DOHH2 (cell line): ENCODE results near the gene KCNAB1.

Experiments
- H3F3A ChIP-seq: fragments of 200-600 bp; sonication (generic), shearing (Covaris generic); 2 replicates; pipeline ENCODE4 v1.6.0; 2016; ENCODE audit warnings: antibody characterized with exemption, mild to moderate bottlenecking; ENCODE audit not compliant: control insufficient read depth, insufficient read depth
- H3K27ac ChIP-seq: fragments of 200-600 bp; sonication (generic); 2 replicates; pipeline ENCODE4 v1.5.1; 2014; ENCODE audit warnings: low read depth, mild to moderate bottlenecking, low read length, moderate library complexity
- H3K27me3 ChIP-seq: fragments of 200-600 bp; sonication (generic); 2 replicates; pipeline ENCODE4 v1.6.1; 2014; ENCODE audit warnings: mild to moderate bottlenecking, low read length, mixed read lengths; ENCODE audit not compliant: control insufficient read depth
- H3K36me3 ChIP-seq: fragments of 200-600 bp; sonication (generic); 2 replicates; pipeline ENCODE4 v1.6.1; 2014; ENCODE audit warnings: mild to moderate bottlenecking, low read length, moderate library complexity, mixed read lengths; ENCODE audit not compliant: control insufficient read depth
- H3K4me1 ChIP-seq: fragments of 200-600 bp; sonication (generic); 2 replicates; pipeline ENCODE4 v1.6.1; 2014; ENCODE audit warnings: mild to moderate bottlenecking, low read length, mixed read lengths; ENCODE audit not compliant: control insufficient read depth
- H3K4me2 ChIP-seq: fragments of 200-600 bp; sonication (generic); 2 replicates; pipeline ENCODE4 v1.6.0; 2014; ENCODE audit warnings: mild to moderate bottlenecking, low read length, moderate library complexity
- H3K4me3 ChIP-seq: fragments of 200-600 bp; sonication (generic); 2 replicates; pipeline ENCODE4 v1.5.1; 2014; ENCODE audit warnings: mild to moderate bottlenecking, low read length, mixed read lengths
- H3K79me2 ChIP-seq: fragments of 200-600 bp; sonication (generic); 2 replicates; pipeline ENCODE4 v1.6.1; 2014; ENCODE audit warnings: mild to moderate bottlenecking, low read length, mixed read lengths; ENCODE audit not compliant: control insufficient read depth
- H3K9me2 ChIP-seq: fragments of 200-600 bp; sonication (generic); replicated peaks from 2 replicates; pipeline ENCODE4 v1.6.1; 2014; ENCODE audit warnings: mild to moderate bottlenecking, low read length, mixed read lengths; ENCODE audit not compliant: control insufficient read depth
- H3K9me3 ChIP-seq: fragments of 200-600 bp; sonication (generic); 2 replicates; pipeline ENCODE4 v1.6.1; 2014; ENCODE audit warnings: antibody characterized with exemption, low read length, mixed read lengths; ENCODE audit not compliant: control insufficient read depth, insufficient read depth
- H4K20me1 ChIP-seq: fragments of 200-600 bp; sonication (generic); 2 replicates; pipeline ENCODE4 v1.6.0; 2014; ENCODE audit warnings: low read depth, mild to moderate bottlenecking, antibody characterized with exemption, low read length, moderate library complexity; ENCODE audit not compliant: control insufficient read depth, insufficient read depth
- CTCF ChIP-seq: fragments of 200-600 bp; sonication (generic); IDR thresholded peaks from one replicate; pipeline ENCODE4 v1.5.1; 2014; ENCODE audit warnings: antibody characterized with exemption, mild to moderate bottlenecking, low read depth, low read length; ENCODE audit not compliant: poor library complexity, severe bottlenecking
- EZH2phosphoT487 ChIP-seq: fragments of 200-600 bp; sonication (generic); IDR thresholded peaks from 2 replicates; pipeline ENCODE4 v1.6.1; 2017; ENCODE audit warnings: borderline replicate concordance, mild to moderate bottlenecking, antibody characterized with exemption, low read length, moderate library complexity, mixed read lengths

Gene KCNAB1

GRCh38 chr3:156406393-156406792 is 286.0 kb downstream of the KCNAB1 start:
- no peaks in the 10 kb centered on the region for H3K9me2 ChIP-seq
- no peaks in the 10 kb centered on the region for H3K9me3 ChIP-seq
- H3K79me2 ChIP-seq, result no peaks in the 10 kb centered on the region
- H3K4me3 ChIP-seq, result no peak overlapping the region
- H4K20me1 ChIP-seq, result no peaks in the 10 kb centered on the region
- no peaks in the 10 kb centered on the region for H3K36me3 ChIP-seq
- no peak for TF ChIP-seq EZH2phosphoT487
- H3F3A ChIP-seq, result no peaks in the 10 kb centered on the region
- H3K4me2 ChIP-seq, result no peak overlapping the region
- H3K27me3 ChIP-seq, result 0 out of 2 replicates have a peak, but pooled peaks cover 3% of the 10 kb centered on the region
- no peak overlapping the region for H3K27ac ChIP-seq
- no peaks in the 10 kb centered on the region for H3K4me1 ChIP-seq

GRCh38 chr3:156407617-156408225 is 287.3 kb downstream of the KCNAB1 start:
- no peaks in the 10 kb centered on the region for H4K20me1 ChIP-seq
- TF ChIP-seq CTCF (no peak), EZH2phosphoT487 (no peak)
- no peaks in the 10 kb centered on the region for H3K9me3 ChIP-seq
- no peak overlapping the region for H3K4me2 ChIP-seq
- no peaks in the 10 kb centered on the region for H3F3A ChIP-seq
- H3K27me3 ChIP-seq, result peaks cover 7% of the 10 kb centered on the region; the same call in 1 of the 2 replicates
- H3K36me3 ChIP-seq, result no peaks in the 10 kb centered on the region
- no peak overlapping the region for H3K4me3 ChIP-seq
- no peak overlapping the region for H3K27ac ChIP-seq
- H3K79me2 ChIP-seq, result no peaks in the 10 kb centered on the region
- H3K4me1 ChIP-seq, result no peaks in the 10 kb centered on the region
- H3K9me2 ChIP-seq, result no peaks in the 10 kb centered on the region

GRCh38 chr3:156409694-156410093 is 289.3 kb downstream of the KCNAB1 start:
- peaks cover 8% of the 10 kb centered on the region; the same call in 1 of the 2 replicates for H3K27me3 ChIP-seq
- H3K4me1 ChIP-seq, result no peaks in the 10 kb centered on the region
- TF ChIP-seq CTCF, result no peak
- TF ChIP-seq EZH2phosphoT487, result no peak
- H3K9me2 ChIP-seq, result no peaks in the 10 kb centered on the region
- no peaks in the 10 kb centered on the region for H3F3A ChIP-seq
- no peaks in the 10 kb centered on the region for H3K79me2 ChIP-seq
- H3K4me3 ChIP-seq, result no peak overlapping the region
- no peaks in the 10 kb centered on the region for H4K20me1 ChIP-seq
- no peak overlapping the region for H3K4me2 ChIP-seq
- H3K9me3 ChIP-seq, result no peaks in the 10 kb centered on the region
- H3K36me3 ChIP-seq, result no peaks in the 10 kb centered on the region
- no peak overlapping the region for H3K27ac ChIP-seq

DNA sequence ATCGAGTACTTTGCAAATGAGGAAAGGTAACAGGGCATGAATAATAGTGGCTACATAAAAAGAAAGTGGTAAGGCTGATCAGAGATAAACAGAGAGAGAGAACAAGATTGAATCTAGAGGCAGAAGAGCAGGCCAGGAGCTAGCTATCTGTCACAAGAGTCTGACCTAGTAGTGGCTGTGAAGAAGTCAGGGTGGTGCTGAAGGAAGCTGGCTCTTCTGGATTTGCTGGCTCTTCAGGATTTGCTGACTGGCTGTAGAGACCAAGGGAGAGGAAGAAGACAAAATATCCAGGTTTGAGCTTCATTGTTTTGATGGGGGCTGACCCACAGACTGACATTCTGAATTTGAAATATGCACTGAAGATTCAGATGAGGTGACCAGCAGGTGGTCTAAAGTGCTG is 292.2 kb downstream of the KCNAB1 start:
- Histone ChIP-seq H3K9me3 (no peaks in the 10 kb centered on the region), H3F3A (no peaks in the 10 kb centered on the region), H3K36me3 (no peaks in the 10 kb centered on the region), H4K20me1 (no peaks in the 10 kb centered on the region), H3K4me2 (no peak overlapping the region), H3K27me3 (peaks cover 8% of the 10 kb centered on the region; the same call in 1 of the 2 replicates), H3K27ac (no peak overlapping the region), H3K4me3 (no peak overlapping the region), H3K9me2 (no peaks in the 10 kb centered on the region), H3K4me1 (no peaks in the 10 kb centered on the region), H3K79me2 (no peaks in the 10 kb centered on the region)
- TF ChIP-seq CTCF (no peak), EZH2phosphoT487 (no peak)
